Fibroblast of the aortic adventitia (primary cell): ENCODE results near the gene CRHR2. TPM values are rescaled to one million over a fixed set of nuclear protein-coding genes. Genes with fewer than 3 reads are reported as not detected.

Source experiments
- DNase-seq: peaks from one replicate; pipeline ENCODE4 v3.0.0-alpha.2; 2010; ENCODE audit warnings: low read depth
- H3K4me3 ChIP-seq: 2 replicates; pipeline ENCODE4 v1.5.1; 2011; ENCODE audit warnings: low read depth, mild to moderate bottlenecking, control low read depth, low read length, moderate library complexity
- CTCF ChIP-seq: IDR thresholded peaks from 2 replicates; pipeline ENCODE4 v1.5.1; 2011; ENCODE audit warnings: mild to moderate bottlenecking, low read length, control low read depth, inconsistent platforms; ENCODE audit not compliant: insufficient read depth
- total RNA-seq: library from RNA; depleted of rRNA; stranded (reverse); fragments of >200 nt; gene quantifications from 2 replicates; pipeline ENCODE4 v1.2.3, GENCODE V29; 2012; ENCODE audit warnings: low replicate concordance

CRHR2 gene
- total RNA-seq, 1 donor = not detected

- DNase-seq = no peak
- H3K4me3 ChIP-seq = no peak overlapping the region
- TF ChIP-seq CTCF = no peak
These were observed 18.8 kb downstream of the CRHR2 start for GRCh38 chr7:30663414-30663813.

- H3K4me3 ChIP-seq = no peak overlapping the region
- no peak for DNase-seq
- TF ChIP-seq CTCF = no peak
These were observed 19.8 kb downstream of the CRHR2 start for GRCh38 chr7:30662431-30662939.

- no peak for TF ChIP-seq CTCF
- H3K4me3 ChIP-seq = no peak overlapping the region
- DNase-seq = no peak
These were observed 20.3 kb downstream of the CRHR2 start for GRCh38 chr7:30661926-30662325.

- no peak for DNase-seq
- no peak overlapping the region for H3K4me3 ChIP-seq
- TF ChIP-seq CTCF = no peak
These were observed 21.7 kb downstream of the CRHR2 start for GRCh38 chr7:30660331-30661255.

- no peak overlapping the region for H3K4me3 ChIP-seq
- no peak for TF ChIP-seq CTCF
- peak; percentile 34 for DNase-seq
These were observed 22.9 kb downstream of the CRHR2 start for GRCh38 chr7:30659312-30659711.

GRCh38 chr7:30658479-30659074 lies 23.7 kb downstream of the CRHR2 start:
- H3K4me3 ChIP-seq = no peak overlapping the region
- TF ChIP-seq CTCF = no peak
- DNase-seq = no peak
